HEK293T (cell line): ENCODE results near the gene REV1.

Source experiments
- BHLHE40 ChIP-seq: fragments of 450-650 bp; IDR thresholded peaks from 2 replicates; pipeline ENCODE4 v1.6.1; 2016; ENCODE audit warnings: mild to moderate bottlenecking, moderate library complexity, borderline replicate concordance
- ELF4 ChIP-seq: fragments of 450-650 bp; IDR thresholded peaks from 2 replicates; pipeline ENCODE4 v1.6.1; 2017; ENCODE audit warnings: antibody characterized with exemption
- FOXM1 ChIP-seq: fragments of 450-650 bp; IDR thresholded peaks from 2 replicates; pipeline ENCODE4 v1.6.1; 2017; ENCODE audit warnings: mild to moderate bottlenecking, borderline replicate concordance
- HDGF ChIP-seq: fragments of 450-650 bp; IDR thresholded peaks from 2 replicates; pipeline ENCODE4 v1.6.1; 2017; ENCODE audit warnings: antibody characterized with exemption, borderline replicate concordance
- PKNOX1 ChIP-seq: fragments of 450-650 bp; IDR thresholded peaks from 2 replicates; pipeline ENCODE4 v1.6.1; 2016

GRCh38 chr2:99478632-99479031 is 11.2 kb downstream of the REV1 start:
- TF ChIP-seq PKNOX1 = no peak
- no peak for TF ChIP-seq FOXM1
- TF ChIP-seq HDGF = no peak
- TF ChIP-seq ELF4 = no peak
- TF ChIP-seq BHLHE40 = no peak
